Ovary (tissue), 3 donors: ENCODE data around the gene RUNX2.

Source experiments
- CTCF ChIP-seq, 3 donors: fragments of 450-650 bp in 2 of 3; fragments of 200-600 bp in 1 of 3; IDR thresholded peaks; one replicate each; pipeline versions ENCODE4 v1.5.1 to v1.8.0; 2016 to 2022; ENCODE audit warnings: antibody characterized with exemption in 3 of 3, mild to moderate bottlenecking in 1 of 3
- EP300 ChIP-seq: sonication (generic); formaldehyde crosslinking; IDR thresholded peaks from one replicate; pipeline ENCODE4 v1.6.1; 2017; ENCODE audit warnings: antibody characterized with exemption
- POLR2A ChIP-seq: fragments of 450-650 bp; IDR thresholded peaks from one replicate; pipeline ENCODE4 v1.6.1; 2017; ENCODE audit warnings: antibody characterized with exemption, mild to moderate bottlenecking, moderate library complexity
- donor health status: DM: no; HTN: no; CAD: no.

GRCh38 chr6:45450132-45450531 is 122.0 kb downstream of the RUNX2 start:
- no peak for TF ChIP-seq POLR2A
- no peak for TF ChIP-seq CTCF (IDR thresholded peaks at IDR 0.05)
- no peak for TF ChIP-seq EP300
